ENCODE results near the gene C9orf72. TPM values are rescaled to one million over a fixed set of nuclear protein-coding genes. Genes with fewer than 3 reads are reported as not detected.

C9orf72 gene
- total RNA-seq, 2 donors from 2014 or later, result 8.0 to 14.0 TPM

GRCh38 chr9:27566118-27566517 lies 7.2 kb downstream of the C9orf72 start:
- no peaks in the 10 kb centered on the region for H3K9me3 ChIP-seq
- TF ChIP-seq, protein P1, sequence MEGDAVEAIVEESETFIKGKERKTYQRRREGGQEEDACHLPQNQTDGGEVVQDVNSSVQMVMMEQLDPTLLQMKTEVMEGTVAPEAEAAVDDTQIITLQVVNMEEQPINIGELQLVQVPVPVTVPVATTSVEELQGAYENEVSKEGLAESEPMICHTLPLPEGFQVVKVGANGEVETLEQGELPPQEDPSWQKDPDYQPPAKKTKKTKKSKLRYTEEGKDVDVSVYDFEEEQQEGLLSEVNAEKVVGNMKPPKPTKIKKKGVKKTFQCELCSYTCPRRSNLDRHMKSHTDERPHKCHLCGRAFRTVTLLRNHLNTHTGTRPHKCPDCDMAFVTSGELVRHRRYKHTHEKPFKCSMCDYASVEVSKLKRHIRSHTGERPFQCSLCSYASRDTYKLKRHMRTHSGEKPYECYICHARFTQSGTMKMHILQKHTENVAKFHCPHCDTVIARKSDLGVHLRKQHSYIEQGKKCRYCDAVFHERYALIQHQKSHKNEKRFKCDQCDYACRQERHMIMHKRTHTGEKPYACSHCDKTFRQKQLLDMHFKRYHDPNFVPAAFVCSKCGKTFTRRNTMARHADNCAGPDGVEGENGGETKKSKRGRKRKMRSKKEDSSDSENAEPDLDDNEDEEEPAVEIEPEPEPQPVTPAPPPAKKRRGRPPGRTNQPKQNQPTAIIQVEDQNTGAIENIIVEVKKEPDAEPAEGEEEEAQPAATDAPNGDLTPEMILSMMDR (IDR thresholded peaks at IDR 0.05), result no peak
- no peaks in the 10 kb centered on the region for H3K4me1 ChIP-seq
- H3K9ac ChIP-seq (ENCODE audit: low read depth in 2 of 2, low read length in 2 of 2), result no peak overlapping the region
- no peaks in the 10 kb centered on the region for H3K27me3 ChIP-seq
- intact Hi-C loops (cut with DNase I), result no loop called here
- H3K27ac ChIP-seq, result no peak overlapping the region
- H3K4me3 ChIP-seq, result no peak overlapping the region
- DNase-seq, result no peak
- no peaks in the 10 kb centered on the region for H3K36me3 ChIP-seq

DNA sequence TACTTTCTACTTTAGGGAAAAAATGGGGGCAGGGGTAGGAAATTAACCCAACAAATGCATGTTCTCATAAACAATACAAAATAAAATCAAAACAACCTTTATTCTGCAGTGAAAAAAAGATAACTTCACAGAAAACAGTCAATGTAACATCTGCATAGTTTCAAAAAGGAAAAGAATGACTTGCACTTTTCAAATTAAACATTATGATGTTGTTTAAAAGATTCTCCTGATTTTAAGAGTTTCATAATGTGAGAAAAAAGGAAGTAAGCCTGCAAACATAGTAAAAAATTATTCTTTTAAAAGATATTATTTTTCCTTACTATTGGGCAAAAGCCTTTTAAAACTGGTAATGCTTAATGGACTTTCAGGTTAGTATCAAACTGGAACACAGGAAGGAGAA lies 7.6 kb downstream of the C9orf72 start:
- H3K27ac ChIP-seq, result no peak overlapping the region
- no peak for DNase-seq
- no peaks in the 10 kb centered on the region for H3K4me1 ChIP-seq
- TF ChIP-seq, protein P1 (IDR thresholded peaks at IDR 0.05), result no peak
- H3K9ac ChIP-seq (ENCODE audit: low read depth in 2 of 2, low read length in 2 of 2), result no peak overlapping the region
- intact Hi-C loops (cut with DNase I), result no loop called here
- H3K4me3 ChIP-seq, result no peak overlapping the region
- H3K27me3 ChIP-seq, result no peaks in the 10 kb centered on the region
- no peaks in the 10 kb centered on the region for H3K36me3 ChIP-seq
- H3K9me3 ChIP-seq, result no peaks in the 10 kb centered on the region

GRCh38 chr9:27564670-27565069 lies 8.6 kb downstream of the C9orf72 start:
- no peak overlapping the region for H3K9ac ChIP-seq (ENCODE audit: low read depth in 2 of 2, low read length in 2 of 2)
- H3K4me3 ChIP-seq, result no peak overlapping the region
- TF ChIP-seq, protein P1 (IDR thresholded peaks at IDR 0.05), result no peak
- no peaks in the 10 kb centered on the region for H3K4me1 ChIP-seq
- DNase-seq, result no peak
- H3K27me3 ChIP-seq, result no peaks in the 10 kb centered on the region
- no peaks in the 10 kb centered on the region for H3K36me3 ChIP-seq
- no peaks in the 10 kb centered on the region for H3K9me3 ChIP-seq
- peak overlapping the region; percentile 2 for H3K27ac ChIP-seq
- intact Hi-C loops (cut with DNase I), result no loop called here

- Histone ChIP-seq H3K27ac (no peak overlapping the region), H3K4me3 (no peak overlapping the region), H3K27me3 (no peaks in the 10 kb centered on the region), H3K4me1 (no peaks in the 10 kb centered on the region), H3K9me3 (no peaks in the 10 kb centered on the region), H3K9ac (ENCODE audit: low read depth in 2 of 2, low read length in 2 of 2) (no peak overlapping the region), H3K36me3 (no peaks in the 10 kb centered on the region)
- TF ChIP-seq, protein P1 (IDR thresholded peaks at IDR 0.05), result no peak
- intact Hi-C loops (cut with DNase I), result no loop called here
- no peak for DNase-seq
These were observed 9.4 kb downstream of the C9orf72 start for GRCh38 chr9:27563738-27564430.

GRCh38 chr9:27561685-27562084 lies 11.6 kb downstream of the C9orf72 start:
- TF ChIP-seq, protein P1 (IDR thresholded peaks at IDR 0.05), result no peak
- no peaks in the 10 kb centered on the region for H3K4me1 ChIP-seq
- DNase-seq, result no peak
- no peaks in the 10 kb centered on the region for H3K27me3 ChIP-seq
- no peaks in the 10 kb centered on the region for H3K36me3 ChIP-seq
- H3K27ac ChIP-seq, result no peak overlapping the region
- intact Hi-C loops (cut with DNase I), result no loop called here
- no peak overlapping the region for H3K9ac ChIP-seq (ENCODE audit: low read depth in 2 of 2, low read length in 2 of 2)
- no peak overlapping the region for H3K4me3 ChIP-seq
- no peaks in the 10 kb centered on the region for H3K9me3 ChIP-seq

Data from colonic mucosa (tissue), 4 donors.